ENCODE results near the gene KBTBD7.

KBTBD7 gene, protein sequence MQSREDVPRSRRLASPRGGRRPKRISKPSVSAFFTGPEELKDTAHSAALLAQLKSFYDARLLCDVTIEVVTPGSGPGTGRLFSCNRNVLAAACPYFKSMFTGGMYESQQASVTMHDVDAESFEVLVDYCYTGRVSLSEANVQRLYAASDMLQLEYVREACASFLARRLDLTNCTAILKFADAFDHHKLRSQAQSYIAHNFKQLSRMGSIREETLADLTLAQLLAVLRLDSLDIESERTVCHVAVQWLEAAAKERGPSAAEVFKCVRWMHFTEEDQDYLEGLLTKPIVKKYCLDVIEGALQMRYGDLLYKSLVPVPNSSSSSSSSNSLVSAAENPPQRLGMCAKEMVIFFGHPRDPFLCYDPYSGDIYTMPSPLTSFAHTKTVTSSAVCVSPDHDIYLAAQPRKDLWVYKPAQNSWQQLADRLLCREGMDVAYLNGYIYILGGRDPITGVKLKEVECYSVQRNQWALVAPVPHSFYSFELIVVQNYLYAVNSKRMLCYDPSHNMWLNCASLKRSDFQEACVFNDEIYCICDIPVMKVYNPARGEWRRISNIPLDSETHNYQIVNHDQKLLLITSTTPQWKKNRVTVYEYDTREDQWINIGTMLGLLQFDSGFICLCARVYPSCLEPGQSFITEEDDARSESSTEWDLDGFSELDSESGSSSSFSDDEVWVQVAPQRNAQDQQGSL

DNA sequence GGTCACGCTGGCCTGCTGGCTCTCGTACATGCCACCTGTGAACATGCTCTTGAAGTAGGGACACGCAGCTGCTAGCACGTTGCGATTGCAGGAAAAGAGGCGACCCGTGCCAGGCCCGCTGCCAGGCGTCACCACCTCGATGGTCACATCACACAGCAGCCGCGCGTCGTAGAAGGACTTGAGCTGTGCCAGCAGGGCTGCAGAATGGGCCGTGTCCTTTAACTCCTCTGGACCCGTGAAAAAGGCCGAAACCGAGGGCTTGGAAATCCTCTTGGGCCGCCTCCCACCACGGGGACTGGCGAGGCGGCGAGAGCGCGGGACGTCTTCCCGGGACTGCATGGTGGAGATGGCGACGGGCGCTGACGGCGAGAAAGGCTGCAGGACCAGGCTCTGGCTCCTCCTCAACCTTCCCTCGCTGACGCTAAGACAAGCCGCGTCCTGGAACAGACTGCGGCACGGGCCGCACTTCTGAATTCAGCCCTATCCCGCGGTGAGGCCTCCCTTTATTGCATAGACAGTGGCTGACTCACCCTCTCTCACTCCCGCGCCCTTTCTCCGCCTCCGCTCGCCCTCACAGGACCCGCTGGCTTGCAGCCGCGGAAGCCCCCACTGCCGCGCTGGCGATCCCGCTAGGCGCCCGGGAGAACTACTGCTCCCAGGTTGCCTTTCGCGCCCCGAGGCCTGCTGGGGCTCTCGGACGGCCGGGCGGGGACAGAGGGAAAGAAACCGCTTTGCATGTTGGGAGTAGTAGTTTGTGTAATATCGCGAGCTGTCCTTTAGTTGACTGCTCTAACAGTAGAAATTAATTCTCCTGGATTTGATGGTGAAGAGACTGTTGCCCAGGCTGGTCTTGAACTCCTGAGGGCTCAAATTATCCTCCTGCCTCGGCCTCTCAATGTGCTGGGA is at the start of gene KBTBD7:
Gene KBTBD7, minus strand, starts transcription at position 651 of the 906 bp plus-strand sequence. Its CDS starts 312 bp downstream, at position 339.
- DNase-seq, result peak; percentile 89

DNA sequence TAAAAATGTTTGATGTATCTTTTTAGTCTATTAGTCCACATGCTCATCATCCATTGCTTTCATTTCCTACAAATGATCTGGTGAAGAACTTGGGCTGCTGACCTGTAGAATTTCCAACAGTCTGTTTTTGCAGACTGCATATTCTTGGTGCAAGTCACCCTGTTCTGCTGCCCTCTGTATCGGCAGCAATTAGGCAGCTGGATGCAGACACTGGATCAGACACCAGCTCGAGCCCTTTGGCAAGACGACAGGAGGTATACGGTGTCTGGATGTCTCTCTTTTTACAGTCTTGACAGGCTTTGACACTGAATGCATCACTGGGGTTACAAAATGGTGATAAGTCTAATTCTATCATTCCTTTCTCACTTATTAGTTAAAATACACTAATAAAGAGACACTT is 47.3 kb upstream of the KBTBD7 start:
- DNase-seq, result no peak

DNA sequence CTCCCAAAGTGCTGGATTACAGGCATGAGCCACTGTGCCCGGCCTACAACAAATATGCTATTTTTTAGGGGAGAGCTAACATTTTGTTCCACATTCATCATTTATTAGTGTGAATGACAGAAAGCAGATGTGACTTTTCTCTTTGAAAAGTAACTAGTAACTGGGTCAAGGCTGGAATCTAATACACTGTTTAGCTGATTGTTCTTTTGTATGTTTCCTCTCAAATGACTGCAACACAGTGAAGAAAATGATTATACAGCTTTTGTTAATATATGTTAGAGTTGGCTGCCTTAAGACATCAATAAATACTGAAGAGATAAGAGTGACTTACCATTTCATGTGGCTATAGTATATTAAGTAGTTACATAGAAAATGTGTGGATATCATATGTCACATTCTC is 42.0 kb upstream of the KBTBD7 start:
- DNase-seq, result no peak

DNA sequence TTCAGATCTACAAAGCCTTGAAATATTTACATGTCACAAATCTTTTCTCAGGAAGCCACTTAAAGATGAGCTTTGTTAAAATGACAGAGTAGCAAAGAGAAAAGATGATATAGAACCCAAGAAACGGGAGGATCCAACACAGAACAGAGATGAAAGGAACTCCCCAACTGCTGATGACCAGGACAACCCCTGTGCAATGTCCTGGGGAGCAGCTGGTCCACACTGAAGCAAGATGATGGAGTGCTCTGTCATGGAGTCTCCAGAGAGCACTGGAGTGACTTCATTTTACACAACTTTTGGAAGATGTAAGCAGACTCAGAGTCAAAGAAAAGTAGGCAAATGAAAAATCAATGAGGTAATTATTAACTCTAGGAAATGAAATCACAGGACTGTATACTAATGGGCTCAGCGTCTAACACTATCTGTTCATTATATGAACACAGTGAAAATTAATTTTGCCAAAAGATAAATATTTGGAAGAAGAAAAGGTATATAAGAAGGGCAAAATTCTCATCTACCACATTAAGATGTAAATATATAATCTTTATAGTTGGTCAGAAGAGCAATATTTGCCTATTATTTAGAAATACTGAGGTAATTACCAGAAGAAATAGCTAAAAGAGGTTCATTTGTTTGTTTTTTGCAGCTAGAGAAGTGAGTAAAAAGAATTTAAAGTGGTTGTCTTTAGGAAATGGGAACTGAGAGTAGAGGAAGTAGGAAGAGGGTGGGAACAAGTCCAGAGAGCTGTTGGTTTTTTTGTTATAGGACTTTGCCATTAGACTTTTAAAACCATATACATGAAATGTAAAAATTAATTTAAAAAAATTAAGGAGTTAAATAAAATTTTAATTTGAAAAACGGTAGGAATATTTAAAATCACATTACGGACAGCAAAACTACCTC is 38.5 kb upstream of the KBTBD7 start:
- no peak for DNase-seq

DNA sequence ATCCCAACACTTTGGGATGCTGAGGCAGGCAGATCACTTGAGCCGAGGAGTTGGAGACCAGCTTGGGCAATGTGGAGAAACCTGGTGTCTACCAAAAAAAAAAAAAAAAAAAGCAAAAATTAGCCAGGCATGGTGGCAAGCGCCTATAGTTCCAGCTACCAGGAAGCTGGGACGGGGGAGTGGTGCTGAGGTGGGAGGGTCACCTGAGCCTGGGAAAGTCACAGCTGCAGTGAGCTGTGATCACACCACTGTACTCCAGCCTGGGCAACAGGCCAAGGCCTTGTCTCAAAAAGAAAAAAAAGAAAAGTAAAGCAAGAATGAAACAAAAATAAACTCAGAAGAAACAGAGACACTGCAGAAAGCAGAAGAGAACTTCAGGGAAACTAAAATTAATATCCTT is 37.4 kb upstream of the KBTBD7 start:
- DNase-seq, result no peak

DNA sequence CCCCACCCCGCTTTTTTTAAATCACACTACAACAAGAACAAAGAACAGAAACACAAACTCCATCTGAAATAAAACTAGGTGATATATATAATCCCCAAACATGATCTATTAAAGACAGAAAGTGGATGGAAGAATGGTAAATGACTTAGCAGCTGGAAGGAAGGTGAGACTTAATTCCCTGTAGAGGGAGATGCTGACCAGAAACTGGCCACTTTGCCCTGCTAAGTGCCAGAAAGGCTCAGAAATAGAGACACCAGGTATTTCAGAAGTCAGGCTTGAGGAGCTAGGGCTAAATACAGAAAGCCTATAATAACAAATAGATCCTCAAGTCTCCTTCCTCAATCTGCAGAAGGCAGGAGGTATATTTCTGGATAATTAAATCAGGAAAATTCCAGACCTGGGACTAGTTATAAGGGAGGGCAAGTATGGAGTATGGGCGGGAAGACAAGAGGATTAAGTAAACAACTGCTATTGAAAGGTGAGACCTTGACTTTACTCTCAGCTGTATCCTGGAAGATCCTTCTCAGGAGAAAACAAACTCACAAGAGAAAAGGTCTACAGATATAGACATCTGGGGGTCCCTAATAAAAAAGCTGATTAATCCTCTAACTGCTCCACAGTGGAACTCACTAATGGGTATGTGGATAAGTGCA is 36.8 kb upstream of the KBTBD7 start:
- DNase-seq, result no peak

DNA sequence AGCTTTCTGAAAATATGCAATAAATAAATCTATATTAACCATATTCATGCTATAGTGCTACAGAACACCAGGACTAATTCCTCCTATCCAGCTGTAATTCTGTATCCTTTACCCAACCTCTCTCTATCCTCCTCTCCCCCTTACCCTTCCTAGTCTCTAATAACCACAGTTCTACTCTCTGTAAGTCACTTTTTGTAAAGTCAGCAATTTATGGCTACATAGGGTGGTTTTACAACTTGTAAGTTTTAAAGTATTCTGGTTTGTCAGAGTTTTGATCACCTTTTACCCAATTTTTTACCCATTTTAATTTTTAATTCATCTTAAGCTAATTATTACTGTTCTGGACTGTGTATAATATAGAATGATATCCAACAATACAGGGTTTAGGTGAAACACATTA is 35.0 kb upstream of the KBTBD7 start:
- no peak for DNase-seq

DNA sequence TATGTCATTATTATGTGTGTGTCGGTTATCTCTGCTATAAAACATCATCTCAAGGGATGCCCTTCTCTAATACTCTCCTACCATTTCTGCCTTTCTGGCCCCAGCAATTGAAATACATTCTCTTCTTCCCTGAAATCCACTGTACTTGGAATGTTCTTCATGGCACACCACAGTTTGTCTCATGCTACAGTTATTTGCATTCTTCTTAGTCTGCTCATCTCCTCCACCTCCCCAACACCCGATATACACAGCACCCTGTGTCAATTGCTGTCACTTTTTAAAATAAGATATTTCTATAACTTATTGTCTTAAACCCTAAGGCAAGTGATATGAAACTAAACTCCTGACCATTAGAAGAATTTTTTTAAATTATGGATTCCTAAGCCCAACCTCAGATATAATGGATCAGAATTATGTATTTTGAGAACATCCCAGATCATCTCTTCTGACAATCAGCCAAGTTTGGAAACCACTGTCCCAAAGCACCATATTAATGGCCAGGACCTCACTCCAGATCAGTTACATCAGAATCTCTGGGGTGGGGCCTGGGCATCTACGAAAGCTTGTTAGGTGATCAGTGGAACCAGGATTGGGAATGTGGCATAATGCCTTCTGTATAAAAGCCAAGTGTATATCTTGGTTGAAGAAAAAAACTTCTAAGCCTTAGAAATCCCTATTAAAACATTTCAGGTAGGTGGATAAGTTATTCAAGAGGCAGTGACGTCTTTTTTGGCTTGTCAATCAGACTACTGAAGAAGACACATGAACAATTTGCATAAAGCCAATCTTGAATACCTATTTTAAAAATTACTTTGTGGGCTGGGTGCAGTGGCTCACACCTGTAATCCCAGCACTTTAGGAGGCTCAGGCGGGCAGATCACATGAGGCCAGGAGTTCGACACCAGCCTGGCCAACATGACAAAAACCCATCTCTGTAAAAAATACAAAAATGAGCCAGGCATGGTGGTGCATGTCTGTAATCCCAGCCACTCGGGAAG is 30.0 kb upstream of the KBTBD7 start:
- no peak for DNase-seq

DNA sequence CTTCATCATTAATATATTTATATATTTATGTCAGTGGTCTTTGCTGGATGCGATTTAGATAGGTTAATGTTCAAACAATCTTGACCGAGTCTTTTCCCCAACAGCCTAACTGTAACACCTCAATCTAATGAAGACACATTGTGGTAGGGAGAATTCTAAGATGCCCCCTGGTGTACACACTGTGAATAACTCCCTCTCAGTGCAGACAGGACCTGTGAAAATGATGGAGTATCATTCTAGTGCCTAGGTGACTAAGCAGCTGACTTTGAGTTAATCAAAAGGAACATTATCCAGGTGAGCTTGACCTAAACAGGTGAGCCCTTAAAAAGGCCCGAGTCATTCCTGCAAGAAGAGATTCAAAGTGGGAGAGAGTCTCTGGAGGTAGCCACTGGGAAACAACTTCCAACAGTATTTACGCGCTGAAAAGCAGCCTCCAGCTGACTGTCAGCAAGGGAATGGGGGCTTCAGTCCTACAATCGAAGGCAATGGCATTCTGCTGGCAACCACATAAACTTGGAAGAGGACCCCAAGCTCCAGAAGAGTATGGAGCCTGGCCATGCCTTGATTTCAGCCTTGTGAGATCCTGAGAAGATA is 28.0 kb upstream of the KBTBD7 start:
- peak; percentile 36 for DNase-seq

DNA sequence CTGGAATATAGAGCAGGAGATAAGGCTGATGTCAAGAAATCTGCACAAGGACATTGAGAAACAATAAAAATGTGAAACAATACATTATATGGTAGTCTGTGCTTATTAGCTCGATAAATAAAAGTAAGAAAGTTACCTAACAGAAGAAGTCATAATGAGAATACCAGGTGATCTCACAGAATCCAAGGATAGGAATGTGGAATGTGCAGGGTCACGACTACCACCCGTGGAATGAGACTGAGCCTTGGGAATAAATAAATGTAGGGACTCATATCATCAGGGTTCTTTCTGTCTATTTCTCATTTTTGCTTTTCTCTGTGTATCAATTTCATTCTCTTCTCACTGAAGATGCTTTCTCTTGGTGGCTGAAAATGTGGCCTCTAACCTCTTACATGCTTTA is 26.0 kb upstream of the KBTBD7 start:
- no peak for DNase-seq

DNA sequence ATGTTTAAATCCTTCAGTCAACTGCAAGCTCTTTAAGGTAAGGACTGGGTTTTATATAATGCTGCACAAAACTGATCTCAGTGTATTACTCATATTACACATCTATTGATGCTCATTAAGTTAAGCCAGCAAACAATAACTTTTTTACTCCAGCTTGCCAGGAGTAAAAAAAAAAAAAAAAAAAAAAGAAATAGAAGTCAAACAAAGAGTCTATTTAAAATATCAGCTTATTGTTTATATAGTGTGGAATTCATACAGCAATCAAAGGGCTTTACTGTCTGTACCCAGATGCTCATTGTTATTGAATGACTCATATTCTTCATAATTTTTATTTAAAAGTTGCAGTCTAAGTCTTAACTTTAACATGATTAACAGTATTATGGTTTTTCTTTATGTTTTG is 21.8 kb upstream of the KBTBD7 start:
- no peak for DNase-seq

DNA sequence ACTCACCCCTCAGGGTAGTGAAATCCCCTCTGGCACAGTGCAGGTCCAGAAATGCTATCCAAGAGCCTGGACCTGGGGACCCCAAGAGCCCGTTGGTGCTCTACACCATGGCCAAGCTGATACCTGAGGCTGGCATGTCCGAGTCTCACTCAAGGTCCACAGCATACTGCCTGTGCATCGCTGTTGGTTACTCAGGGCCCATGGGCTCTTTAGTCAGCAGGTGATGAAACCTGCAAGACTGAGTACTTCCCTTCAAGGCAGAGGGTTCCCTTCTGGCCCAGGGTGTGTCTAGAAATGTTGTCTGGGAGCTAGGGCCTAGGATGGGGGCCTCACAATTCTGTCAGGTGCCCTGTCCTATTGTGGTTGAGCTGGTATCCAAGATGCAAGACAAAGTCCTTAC is 19.6 kb upstream of the KBTBD7 start:
- no peak for DNase-seq

DNA sequence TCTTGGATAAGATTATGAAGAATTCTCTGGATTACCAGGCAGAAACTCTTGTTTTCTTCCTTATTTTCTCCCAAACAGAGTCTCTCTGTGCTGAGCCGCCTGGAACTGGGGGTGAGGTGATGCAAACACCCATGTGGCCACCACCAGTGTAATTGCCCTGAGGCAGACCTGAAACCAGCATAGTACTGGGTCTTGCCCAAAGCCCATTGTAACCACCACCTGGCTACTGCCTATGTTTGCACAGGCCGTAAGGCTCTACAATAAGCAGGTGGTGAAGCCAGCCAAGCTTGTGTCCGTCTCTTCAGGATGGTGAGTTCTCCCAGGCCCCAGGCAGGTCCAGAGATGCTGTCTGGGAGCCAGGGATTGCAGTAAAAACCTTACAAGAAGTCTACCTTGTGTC is 18.9 kb upstream of the KBTBD7 start:
- no peak for DNase-seq

DNA sequence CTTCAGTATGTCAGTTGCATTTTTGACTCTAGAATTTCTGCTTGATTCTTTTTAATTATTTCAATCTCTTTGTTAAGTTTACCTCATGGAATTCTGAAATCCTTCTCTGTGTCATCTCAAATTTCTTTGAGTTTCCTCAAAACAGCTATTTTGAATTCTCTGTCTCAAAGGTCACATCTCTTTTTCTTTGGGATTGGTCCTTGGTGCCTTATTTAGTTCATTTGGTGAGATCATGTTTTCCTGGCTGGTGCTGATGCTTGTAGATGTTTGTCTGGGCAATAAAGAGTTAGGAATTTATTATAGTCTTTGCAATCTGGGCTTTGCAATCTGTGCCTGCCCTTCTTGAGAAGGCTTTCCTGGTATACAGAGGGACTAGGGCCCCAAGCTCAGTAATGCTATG is 18.5 kb upstream of the KBTBD7 start:
- DNase-seq, result no peak

DNA sequence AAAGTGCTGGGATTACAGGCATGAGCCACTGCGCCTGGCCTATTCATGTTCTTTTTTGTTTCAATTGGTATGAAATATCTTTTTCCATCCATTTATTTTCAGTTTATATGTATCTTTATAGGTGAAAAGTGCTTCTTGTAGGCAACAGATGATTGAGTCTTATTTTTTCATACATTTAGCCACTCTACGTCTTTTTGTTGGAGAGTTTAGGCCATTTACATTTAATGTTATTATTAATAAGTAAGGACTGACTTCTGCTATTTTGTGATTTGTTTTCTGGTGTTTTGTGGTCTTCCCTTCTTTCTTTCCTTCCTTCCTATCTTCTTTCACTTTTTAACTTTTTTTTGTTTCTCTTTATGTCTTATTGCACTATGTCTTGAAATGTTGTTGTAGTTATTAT is 16.7 kb upstream of the KBTBD7 start:
- no peak for DNase-seq

DNA sequence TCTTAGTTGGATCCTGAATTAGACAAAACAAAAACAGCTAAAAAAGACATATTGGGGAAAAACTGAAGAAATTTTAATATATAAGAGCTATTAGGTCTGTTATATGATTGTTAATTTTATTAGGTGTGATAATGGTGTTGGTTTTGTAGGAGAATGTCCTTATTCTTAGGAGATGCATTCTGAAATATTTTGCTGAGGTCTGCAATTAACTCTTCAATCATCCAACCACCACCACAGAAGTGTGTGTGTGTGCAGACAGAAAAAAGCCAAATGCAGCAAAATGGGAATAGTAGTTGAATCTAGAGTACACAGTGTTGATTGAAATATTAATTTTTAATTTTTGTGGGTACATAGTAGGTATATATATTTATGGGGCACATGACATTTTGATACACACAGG is 12.1 kb upstream of the KBTBD7 start:
- no peak for DNase-seq

DNA sequence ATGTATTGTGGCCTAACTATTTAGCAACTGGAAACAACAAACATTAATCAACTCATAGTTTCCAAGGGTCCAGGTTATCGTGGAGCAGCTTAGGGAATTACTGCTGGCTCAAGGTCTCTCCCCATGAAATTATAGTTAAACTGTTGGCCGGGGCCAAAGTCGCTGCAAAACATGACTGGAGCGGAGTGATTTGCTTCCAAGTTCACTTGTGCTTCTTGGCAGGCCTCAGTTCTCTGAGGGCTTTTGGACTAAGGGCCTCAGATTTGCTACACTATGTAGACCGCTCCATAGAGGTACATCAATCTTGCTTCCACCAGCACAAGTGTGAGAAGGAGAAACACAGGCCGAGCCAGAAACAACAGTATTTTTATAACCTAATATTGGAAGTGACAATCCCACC is 9.4 kb upstream of the KBTBD7 start:
- DNase-seq, result no peak

DNA sequence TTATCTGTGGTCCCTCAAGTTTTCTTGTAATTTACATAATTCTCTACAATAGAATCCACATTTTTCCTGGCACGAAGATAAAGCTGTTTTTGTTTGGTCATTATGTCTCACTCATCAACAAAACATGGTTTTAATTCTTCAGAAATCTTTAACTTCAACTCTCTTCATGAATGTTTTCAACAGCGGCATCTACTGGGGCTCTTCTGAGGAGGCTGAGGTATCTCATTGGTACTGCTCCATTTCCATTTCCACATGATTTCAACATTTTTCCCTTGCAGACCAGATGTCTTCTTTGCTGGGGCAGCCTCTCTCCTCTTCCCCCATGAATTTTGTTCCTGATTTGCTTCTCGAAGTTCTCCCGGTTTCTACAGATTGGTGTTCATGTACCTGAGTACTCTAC is 5.8 kb upstream of the KBTBD7 start:
- no peak for DNase-seq

DNA sequence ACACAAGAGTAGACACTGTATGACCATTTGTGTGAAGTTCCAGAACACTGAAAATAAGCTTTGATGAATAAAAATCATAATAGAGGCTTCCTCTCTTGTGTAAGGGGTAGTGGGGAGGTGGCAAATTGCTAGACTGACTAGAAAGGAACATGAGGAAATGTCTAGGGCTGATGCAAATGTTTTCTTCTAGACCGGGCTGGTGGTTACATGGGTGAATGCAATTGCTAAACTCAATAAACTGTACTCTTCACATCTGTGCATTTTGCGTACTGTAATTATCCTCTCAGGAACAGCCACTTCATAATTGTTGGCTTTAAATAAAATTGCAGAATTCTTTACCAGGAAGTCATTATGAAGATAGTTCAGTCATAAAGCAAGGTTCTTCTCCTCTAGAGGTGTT is 5.2 kb upstream of the KBTBD7 start:
- peak; percentile 30 for DNase-seq

DNA sequence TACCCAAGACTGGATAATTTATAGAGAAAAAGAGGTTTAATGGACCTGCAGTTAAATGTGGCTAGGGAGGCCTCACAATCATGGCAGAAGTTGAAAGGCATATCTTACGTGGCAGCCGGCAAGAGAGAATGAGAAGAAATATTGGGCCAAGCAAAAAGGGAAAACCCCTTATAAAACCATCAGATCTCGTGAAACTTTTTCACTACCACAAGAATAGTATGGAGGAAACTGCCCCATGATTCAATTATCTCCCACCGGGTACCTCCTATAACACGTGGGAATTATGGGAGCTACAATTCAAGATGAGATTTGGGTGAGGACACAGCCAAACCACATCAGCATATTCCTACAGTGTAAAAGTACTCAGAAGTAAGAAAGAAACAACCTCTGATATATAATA is 4.7 kb upstream of the KBTBD7 start:
- DNase-seq, result no peak

Data from CD4-positive, alpha-beta T cell treated with Interleukin-15 for 1 hour (primary cell).